ENCODE measurements around the gene STRA8.

Gene STRA8

DNA sequence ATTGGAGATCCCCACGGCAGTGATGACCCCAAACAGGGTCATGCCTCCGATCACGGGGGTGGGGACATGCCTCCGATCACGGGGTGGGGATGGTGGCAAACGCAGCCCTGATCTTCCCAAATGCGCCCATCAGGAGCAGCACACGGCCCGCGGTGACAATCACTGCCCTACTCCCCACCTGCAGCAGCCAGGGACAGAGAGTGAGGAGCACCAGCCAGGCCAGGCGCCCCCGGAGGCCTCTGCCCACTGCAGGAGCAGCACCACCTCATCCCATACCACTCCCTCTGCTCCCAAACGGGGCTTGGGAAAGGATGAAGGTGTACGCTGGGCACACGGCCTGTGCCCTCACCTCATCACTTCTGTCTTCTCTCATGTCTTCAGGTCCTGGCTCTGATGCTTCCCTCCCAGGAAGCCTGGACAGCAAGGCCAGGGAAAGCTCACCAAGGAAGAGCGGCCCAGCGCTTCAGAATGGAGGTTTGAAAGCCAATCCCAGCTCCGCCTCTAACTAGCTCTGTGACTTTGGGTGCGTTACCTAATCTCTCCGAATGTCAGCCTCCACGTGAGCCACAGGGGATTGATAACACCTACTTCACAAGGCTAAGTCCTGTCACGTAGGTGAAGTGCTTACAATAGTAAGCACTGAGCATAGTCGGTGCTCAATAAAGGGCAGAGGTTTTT is 37.1 kb downstream of the STRA8 start:
- DNase-seq: no peak

DNA sequence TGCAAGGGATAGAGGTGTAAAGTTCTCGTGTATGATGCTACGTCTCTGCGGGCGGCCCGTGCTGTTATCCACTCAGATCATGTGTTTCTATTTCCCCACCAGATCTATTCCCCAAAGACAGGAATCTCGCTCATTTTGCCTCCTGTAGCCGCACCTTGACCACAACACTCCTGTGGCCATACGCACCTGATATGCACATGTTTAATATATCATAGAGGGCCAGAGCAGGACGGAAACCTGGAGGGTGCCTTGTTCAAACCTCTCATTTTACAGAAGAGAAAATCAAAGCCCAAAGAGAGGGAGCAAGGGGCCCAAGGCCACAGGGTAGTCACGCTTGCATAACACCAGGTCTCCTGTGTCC is 37.6 kb downstream of the STRA8 start:
- no peak for DNase-seq

DNA sequence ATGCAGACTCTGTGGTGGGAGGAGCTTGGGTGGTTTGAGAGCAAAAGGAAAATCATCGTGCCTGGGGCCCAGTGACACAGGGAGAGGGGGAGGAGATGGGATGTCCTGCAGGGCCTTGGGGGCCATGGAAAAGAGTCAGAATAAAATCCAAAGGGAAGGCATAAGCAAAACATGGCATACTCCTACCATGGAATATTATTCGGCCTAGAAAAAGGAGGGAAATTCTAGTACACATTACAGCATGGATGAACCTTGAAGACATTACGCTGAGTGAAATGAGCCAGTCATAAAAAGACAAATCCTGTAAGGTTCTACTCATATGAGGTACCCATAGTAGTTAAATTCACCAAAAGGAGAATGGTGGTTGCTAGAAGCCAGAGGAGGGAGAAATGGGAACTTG is 38.7 kb downstream of the STRA8 start:
- no peak for DNase-seq

DNA sequence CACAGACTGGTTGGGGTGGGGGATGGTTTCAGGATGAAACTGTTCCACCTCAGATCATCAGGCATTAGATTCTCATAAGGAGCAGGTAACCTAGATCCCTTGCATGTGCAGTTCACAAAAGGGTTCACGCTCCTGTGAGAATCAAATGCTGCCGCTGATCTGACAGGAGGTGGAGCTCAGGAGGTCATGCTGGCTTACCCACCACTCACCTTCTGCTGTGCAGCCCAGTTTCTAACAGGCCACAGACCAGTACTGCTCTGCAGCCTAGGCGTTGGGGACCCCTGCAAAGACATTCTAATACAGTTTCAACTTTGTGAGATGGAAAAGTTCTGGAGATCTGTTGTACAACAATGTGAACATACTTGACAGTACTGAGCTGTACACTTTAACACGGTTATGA is 39.9 kb downstream of the STRA8 start:
- no peak for DNase-seq

DNA sequence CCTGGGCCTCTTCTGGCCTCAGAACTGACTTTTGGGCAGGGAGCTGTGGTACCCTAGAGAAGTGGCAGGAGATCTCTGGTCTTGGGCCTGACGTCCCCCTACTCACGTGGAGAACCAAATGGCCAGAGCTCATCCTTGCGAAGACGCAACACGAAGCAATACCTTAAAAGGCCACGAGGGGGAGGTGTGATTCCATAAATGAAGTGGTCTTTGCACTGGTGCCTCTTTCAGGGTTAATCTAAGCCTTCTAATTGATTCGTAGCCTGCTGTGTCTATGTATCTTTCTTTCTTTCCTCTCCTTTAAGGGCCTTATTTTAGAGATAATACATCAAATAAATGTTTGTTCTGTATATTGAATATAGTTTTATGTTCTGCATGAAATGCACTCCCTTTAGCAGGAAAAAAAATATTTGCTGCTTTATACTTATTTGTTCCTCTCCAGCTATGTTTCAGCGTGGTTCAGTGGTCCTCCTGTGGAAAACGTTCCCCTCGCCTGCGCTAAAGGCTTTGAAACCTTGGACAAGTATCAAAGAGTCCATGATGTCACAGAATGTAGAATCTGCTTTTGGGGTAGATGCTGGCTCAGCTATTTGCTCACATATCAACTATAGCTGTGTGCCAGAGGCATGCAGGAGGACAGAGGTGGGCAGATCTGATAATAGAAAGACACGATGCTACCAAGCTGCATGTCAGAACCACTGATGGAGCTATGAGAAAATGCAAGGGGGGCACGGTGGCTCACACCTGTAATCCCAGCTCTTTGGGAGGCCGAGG is 41.0 kb downstream of the STRA8 start:
- peak; percentile 58 to 67 for DNase-seq

DNA sequence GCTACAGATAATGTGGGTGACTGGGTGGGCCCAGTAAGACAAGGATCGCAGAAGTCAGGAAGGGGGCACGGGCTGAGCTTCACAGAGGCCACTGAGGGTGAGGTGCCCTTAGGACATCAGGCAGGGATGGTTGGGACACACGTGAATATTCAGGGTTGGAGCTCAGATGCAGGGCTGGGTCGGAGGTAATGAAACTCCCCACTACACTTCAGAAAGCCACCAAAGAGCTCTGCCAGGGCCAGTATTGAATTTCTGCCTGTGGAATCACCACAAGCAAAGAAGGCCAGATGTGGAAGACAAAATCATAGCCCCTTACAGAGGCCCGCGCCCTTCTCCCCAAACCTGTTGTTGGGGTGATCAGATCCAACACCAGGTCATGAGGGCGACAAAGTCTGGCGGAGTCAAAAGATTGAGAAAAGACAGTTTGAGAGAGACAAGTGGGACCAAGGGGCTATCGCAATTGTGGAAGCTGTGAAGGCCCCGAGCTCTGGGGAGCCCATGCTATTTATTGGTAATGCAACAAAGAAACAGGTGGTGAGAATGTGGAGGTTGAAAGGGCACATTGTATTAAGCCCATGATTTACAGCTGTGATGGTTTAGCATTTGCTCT is 42.4 kb downstream of the STRA8 start:
- DNase-seq: no peak

DNA sequence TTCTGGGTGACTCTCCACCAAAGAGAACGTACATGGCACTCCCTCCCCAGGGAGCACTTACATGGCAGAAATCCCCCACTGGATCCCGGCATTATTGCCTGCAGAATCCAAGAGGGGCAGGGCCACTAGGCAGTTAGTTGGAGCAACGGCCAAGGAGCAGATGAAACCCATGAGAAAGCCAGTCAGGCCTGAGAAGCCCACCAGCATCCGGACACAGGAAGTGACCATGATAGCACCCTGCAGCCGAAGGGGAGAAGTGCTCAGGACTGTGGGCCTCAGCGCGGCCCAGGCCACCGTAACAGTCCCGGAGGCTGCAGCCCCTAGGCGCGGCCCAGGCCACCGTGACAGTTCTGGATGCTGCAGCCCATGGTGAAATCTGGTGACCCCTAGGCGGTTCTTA is 43.5 kb downstream of the STRA8 start:
- no peak for DNase-seq

DNA sequence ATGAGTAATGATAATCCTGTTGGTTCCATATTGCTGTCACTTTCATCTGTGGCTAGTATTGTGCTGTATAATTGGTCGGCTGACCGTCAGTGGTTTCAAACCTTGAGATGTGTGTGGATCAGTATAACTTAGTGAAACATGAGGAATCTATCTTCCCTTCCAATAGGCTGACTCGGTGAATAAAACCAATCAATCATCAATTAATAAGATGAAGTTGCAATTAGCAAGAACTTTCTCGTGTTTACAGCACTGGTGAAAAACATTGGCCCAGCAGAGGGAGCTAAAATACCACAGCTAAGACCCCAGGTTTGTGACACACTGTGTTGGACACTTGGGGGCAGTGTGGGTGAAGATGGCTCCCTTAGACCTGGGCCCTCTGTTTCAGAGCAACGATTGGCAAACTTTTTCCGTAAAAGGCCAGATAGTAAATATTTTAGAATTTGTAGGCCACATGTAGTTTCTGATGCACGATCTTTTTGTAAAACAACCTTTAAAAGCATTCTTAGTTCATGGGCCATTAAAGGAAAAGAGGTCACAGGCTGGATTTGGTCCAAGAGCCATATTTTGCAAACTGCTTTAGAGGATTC is 47.8 kb downstream of the STRA8 start:
- DNase-seq: peak; percentile 60 to 70

DNA sequence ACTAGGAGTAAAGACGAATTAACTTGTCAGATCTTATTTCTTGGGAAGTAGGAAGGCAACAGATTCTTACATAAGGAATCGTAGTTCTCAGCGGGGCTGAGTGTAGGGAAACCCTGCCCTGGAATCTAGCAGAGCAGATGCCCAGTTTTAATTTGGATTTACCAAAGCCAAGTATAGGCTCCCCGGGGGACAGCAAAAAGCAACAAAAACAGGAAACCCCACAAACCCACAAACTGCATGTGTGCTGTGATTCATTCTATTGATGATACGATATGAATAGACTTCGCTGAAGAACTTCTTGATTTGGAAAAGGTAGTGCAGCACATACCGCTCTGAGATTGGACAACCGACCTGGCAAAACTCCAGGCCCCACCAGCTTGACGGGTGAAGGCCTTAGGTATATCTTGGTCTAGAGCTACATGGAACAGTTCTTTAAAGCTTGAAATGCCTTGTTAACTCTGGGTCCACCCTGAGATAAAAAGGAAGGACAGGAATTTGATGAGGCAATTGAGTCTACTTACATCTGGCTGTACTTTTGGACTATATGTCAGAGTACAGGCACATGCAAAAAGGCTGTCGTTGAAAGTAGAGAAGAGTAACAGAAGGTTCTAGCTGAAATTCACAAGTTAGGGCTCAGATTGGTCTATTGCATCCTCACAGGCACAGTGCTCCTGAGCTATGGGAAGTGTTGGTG is 49.1 kb downstream of the STRA8 start:
- DNase-seq: no peak

DNA sequence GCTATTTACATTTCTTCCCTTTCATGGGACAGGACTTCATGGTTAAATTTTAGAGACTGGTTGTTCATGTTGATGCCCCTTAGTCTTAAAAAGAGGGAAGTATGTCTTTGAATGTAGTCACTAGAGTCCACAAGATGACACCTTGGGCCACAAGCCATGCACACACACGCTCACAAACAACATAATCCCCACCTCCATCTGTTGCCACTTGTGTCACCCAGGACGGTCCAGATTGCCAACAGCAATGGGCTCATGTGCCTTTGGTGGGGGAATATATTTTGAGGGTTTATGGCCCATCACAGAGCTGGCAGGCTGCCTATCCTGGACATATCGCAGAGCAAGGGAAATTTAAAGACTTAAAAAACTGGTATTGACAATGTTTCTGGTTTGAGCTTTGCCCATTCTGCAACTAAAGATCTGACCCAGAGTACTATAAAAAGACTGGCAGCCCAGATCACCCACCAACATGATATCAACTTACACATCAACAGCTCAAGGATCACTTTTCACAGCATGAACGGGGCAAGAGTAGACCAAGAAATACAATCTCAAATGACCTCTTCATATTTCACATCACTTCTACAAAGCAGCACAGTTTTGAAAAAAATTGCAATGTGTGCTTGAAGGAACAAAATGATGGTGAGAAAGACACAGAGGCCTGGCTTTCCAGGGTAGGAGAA is 50.5 kb downstream of the STRA8 start:
- no peak for DNase-seq

DNA sequence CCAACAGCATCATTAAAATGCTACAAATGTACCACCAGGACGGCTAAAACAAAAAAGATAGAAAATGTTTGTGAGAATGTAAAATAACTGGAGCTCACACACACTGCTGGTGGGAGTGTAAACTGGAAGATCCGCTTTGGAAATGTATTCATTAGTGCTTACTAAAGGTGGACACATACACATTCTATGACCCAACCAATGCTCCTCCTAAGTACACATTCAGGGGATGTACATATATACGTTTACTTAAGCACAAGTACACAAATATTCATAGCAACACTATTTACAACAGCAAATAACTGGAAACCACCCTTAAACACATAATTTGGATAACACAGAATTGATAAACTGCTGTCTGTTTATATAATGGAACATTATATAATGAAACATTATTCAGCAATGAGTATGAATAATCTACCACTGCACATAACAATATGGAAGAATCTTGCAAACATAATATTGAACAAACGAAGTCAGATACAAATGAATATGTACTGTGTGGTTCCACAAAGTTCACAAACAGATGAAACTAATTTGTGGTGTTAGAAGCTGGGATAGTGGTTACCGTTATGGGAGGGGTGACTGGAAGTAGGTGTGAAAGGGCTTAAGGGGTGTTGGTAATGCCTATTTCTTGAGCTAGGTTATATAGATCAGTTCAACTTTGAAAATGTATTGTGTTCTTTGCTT is 52.1 kb downstream of the STRA8 start:
- DNase-seq: no peak

DNA sequence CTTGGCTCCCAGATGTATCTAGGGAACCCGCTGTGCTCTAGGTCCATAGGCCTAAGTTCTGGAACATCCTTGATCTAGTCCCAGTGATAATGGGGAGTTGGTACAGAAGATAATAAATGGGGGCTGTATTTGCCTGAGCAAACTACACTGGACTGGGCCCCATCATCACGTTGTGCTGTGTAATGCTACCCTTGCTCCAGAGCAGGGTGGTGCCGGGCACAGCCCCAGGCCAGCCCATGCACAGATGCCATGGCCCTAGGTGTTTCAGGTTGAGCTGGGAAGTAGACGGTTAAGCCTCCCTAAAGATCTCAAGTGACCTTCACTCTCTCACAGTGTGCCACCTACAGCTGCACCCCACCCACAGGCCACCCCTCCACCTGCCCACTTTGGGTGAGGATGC is 53.2 kb downstream of the STRA8 start:
- DNase-seq: no peak

DNA sequence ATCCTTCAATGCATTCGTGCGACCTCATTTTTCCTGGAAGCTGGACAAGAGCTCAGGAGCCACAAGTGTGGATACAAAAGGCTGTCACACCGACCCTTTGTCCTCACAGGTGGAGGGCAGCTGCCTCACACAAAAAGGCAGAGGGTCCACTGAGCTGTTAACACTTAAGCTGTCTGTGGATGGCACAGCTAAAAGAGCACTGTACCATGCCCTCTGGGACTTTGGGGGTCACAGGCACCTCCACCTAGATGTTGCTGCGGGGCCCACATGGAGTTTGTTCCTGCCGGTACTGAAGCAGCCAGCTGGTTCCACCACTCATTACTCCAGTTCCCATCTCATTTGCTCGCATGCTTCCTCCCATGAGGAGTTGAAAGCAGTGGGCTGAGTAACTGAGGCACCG is 57.0 kb downstream of the STRA8 start:
- DNase-seq: no peak

DNA sequence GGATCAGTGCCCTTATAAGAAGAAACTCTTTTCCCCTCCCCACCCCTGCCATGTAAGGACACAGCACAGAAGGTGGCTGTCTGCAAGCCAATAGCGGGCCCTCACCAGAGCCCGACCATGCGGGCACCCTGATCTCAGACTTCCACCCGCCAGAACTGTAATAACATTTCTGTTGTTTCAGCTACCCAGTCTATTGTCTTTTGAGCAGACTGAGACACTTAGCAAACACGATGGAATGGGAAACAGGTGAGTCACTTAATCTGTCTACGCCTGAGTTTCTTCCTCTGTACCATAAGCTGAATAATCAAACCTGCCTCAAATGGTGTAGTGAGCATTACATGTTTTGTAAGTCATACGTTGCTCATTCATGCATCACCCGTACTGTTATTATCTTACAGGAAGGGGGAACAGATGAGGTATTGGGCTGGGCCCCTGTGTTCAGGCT is 58.2 kb downstream of the STRA8 start:
- no peak for DNase-seq

DNA sequence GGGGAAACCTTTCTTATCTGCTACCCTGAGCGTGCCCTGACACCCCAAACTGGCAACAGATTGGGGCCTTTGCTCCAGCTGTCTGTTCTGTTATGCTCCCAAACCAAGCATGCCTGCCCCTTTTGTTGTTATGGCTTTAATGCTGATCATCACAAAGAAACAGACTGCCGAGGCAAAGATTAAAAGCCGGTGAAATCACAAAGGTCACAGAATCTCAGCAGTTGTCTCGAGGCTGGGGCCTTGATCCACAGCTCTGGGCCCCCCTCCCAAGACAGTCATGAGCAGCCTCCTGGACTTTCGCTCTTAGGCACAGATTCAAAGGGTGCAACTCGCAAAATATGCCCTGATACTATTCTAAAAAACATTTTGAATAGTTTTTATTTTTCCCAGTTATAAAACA is 65.6 kb downstream of the STRA8 start:
- no peak for DNase-seq

DNA sequence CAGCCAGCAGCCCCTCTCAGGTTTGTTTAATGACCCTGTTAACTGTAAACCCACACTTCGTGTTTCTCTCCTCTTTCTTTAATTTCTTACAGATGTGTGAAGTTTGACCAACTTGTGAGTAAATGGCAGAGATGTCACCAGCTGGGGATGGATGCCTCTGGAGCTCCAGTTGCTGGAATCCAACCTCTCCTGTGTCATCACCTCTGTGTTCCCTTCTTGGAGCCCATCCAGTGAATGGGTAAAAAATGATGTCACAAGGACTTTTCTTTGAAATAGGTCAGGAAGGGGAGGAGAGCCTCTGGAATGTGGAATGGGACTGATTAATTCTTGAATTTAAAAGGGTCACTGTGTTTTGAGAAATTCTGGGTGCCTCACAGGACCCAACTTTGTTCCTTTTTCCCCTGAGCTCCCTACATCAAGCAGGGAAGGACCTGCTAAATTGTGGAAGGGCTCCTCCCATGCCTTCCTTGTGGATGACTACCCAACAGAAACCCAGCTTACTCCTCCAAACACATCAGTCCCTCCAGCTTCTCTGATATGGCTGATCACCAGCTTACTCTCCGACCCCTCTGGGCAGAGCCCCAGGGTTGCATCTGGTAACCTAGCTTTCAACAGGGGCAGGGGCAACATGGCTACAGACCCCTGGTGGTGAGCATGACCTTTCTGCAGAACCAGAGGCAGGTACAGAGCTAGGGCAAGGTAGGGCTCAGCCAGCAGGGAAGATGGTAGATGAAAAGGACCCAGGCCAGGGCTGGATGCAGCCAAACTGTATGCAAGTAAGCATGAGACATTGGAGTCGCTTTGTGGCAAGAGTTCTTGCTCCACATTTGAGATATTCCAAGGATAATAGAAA is 67.5 kb downstream of the STRA8 start:
- no peak for DNase-seq

Measured in stimulated activated CD4-positive, alpha-beta T cell treated with anti-CD3 and anti-CD28 coated beads, Interleukin-4, amount 100 ng/mL, for 4 hours (primary cell).